Mucosa of gallbladder (tissue), 1 donor: Measurements from ENCODE around the gene DYNC1LI2. TPM values are rescaled to one million over a fixed set of nuclear protein-coding genes. Genes with fewer than 3 reads are reported as not detected.

Experiments
- DNase-seq: peaks from one replicate; pipeline ENCODE4 v3.0.0-alpha.2; 2020; ENCODE audit warnings: low spot score
- total RNA-seq: library from RNA; stranded (reverse); gene quantifications from one replicate; pipeline ENCODE4 v1.2.1, GENCODE V29; 2021
- donor health status: DM: no; HTN: no; CAD: no.

The DYNC1LI2 gene
- total RNA-seq, 1 donor from 2014 or later = 151 TPM

DNA sequence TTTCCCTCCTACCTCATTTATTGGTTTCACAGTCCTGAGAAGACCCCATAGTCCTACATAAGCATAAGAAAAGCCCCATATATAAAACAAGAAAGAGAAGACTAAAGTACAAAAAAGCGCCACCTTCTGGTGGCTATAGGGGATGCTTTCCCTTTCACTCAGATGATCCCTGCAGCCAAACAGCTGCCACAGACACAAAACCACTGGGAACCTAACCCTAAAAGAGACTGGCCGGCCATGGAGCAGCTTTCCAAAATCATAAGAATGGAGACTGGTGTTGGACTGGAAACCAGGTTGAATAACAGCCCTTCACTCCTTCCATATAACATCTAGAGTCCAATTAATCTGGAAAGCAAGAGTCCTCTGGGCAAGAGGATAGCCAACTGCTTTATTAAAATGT is 11.4 kb downstream of the DYNC1LI2 start:
- DNase-seq = no peak

- no peak for DNase-seq
Measured at GRCh38 chr16:66735891-66736290, 15.5 kb downstream of the DYNC1LI2 start.

- no peak for DNase-seq
Measured at GRCh38 chr16:66731101-66731500, 20.3 kb downstream of the DYNC1LI2 start.

GRCh38 chr16:66728804-66729203 is 22.6 kb downstream of the DYNC1LI2 start:
- DNase-seq = no peak

- DNase-seq = no peak
Measured at GRCh38 chr16:66728117-66728787, 23.2 kb downstream of the DYNC1LI2 start.

- no peak for DNase-seq
Measured at GRCh38 chr16:66720766-66721165, 30.6 kb downstream of the DYNC1LI2 start.

DNA sequence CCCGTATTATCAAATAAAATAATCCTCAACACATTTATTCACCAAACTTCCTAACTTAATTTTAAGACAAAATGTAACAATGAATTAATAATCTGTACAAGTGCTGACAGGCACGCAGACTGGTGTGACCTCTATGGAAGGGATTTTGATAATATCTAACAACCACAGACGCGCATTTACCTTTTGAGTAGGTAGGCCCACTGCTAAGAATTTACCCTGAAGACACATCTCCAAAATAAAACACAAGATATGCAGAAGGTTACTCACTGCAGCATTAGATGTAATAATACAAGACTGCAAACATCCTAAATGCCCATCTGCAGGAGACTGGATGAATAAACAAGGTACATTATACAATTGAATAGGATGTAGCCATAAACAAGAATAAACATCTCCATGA is 32.2 kb downstream of the DYNC1LI2 start:
- no peak for DNase-seq

- no peak for DNase-seq
Measured at GRCh38 chr16:66717776-66718175, 33.6 kb downstream of the DYNC1LI2 start.

DNA sequence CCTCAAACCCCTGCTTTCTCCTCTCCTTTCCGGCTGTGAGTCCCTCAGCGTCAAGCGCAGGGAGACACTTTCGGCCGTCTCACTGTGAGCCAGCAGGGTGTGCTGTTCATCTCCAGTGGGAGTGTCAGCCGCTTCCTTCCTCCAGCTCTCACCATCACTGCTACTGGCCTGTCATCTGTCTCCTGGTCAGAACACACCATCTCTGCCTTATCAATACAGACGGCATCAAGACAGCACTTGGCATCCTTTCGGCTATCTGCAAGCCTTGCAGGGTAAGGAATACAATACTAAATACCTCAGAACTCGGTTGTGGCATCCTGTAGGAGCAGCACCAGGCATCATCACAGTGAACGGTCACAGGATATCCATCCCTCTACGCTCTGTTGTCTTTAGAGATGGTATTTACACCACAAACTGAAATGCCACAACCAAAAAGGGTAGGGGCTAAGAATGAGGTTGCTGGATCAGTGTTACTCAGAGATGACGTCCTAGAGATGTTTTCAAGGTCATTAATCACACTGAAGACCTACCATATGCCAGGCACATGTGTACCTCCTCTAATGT is 34.2 kb downstream of the DYNC1LI2 start:
- DNase-seq = peak; percentile 14

DNA sequence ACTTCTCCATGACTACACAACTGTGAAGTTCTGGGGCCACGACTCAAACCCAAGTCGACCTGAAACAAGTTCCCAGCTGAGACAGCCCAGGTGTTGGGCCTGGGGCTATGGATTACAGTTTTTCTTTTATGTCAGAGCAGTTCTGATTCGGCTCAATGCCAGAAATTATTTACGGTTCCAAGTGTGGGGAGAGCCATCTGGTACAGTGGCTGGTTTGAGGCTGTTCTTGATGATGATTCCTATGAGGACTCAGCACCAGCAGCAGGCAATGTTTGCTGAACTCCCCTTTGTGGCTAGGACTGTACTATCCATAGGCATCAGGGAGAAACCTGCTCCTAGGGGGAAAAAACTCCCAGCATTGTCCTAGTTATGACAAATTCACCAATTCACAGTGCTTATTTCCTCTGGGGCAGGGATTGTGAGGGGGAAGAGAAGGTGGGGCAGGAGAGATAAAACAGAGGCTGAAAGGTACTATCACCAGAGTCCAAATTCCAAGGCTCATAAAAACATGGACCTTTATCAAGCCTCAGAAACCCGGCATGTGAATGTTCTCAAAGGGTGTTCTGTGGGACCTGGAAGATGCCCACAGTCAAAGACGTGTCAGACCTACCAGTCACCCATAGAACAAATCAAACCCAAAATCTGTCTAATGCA is 36.6 kb downstream of the DYNC1LI2 start:
- no peak for DNase-seq

DNA sequence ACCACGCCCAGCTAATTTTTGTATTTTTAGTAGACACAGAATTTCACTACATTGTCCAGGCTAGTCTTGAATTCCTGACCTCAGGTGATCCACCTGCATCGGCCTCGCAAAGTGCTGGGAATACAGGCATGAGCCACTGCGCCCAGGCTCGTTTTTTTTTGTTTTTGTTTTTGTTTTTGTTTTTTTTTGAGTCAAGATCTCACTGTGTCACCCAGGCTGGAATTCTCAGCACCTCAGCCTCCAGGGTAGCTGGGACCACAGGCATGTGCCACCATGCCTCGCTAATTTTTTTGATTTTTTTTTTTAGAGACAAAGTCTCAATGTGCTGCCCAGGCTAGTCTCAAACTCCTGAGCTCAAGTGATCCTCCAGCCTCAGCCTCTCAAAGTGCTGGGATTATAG is 37.3 kb downstream of the DYNC1LI2 start:
- no peak for DNase-seq

DNA sequence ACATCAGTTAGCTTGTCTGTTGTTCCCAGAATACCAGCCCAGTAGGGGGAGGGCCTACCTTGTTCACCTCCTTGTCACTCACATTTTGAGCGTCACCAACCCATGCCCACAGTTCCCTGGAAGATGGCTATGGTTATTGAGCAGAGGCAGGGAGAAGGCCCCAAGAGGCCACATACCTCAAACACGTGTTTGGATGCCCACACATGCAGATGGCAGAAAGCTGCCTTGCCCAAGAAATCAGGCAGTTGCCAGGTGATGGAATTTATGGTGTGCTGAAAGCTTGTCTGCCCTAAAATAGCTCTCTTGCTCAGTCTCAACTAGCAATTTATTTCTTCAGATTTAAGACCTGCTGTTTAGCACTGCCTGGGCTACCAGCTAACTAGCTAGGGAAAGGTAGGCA is 38.3 kb downstream of the DYNC1LI2 start:
- DNase-seq = no peak

- no peak for DNase-seq
Measured at GRCh38 chr16:66712512-66712911, 38.9 kb downstream of the DYNC1LI2 start.

DNA sequence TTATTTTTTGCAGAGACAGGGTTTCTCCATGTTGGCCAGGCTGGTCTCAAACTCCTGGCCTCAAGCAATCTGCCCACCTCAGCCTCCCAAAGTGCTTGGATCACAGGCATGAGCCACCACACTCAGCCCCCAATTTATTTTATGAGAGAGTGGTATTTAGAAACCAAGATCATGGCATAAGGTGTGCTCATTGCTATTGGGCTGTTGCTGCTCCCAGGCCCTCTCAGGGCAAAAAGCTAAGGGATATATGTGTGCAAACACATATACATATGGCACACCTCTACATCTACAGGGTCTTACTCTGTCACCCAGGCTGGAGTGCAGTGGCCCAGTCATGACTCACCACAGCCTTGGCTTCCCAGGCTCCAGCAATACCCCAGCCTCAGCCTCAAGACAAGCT is 39.8 kb downstream of the DYNC1LI2 start:
- DNase-seq = no peak

DNA sequence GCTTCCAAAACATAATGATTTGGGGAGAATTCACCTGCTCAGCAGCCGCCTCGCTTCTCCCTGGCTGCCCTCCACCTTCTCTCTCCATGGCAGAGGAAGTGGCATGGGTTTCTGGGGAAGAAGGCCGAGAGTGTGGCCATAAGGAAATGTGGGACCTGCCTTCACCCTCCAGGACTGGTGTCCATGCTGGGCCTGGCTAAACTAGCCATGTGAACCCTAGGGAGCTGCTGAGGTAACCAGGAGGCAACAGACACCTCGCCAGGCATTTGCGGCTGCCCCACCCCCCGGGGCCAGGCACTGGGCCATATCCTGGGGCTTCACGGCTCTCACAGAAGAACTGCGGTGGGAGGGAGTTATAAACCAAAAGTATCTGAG is 44.9 kb downstream of the DYNC1LI2 start:
- no peak for DNase-seq

DNA sequence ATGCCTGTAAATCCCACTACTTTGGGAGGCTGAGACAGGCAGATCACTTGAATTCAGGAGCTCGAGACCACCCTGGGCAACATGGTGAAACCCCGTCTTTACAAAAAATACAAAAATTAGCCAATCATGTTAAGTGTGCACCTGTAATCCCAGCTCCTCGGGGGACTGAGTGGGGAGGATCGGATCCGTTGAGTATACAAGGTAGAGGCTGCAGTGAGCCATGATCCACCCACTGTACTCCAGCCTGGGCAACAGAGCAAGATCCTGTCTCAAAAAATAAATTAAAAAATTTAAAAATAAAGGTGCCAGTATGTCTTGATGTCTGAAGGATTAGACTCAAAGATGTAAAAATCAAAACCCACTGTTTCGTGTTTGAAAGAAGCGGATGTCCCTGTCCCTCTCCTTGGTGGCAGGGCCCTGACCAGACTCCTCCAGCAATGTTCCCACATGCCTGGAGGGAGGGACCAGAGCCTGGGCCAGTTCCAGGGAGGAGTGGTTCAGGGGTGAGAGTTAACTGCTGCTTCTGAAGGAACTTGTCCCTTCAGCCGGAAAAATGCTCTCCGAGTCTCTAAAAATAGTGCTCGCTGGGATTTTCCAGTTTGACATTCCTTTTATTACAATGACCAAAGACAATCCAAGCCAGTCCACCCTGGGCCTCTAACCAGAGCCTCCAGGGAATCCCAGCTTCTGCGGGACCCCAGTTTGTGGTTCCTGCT is 45.5 kb downstream of the DYNC1LI2 start:
- DNase-seq = peak; percentile 43

DNA sequence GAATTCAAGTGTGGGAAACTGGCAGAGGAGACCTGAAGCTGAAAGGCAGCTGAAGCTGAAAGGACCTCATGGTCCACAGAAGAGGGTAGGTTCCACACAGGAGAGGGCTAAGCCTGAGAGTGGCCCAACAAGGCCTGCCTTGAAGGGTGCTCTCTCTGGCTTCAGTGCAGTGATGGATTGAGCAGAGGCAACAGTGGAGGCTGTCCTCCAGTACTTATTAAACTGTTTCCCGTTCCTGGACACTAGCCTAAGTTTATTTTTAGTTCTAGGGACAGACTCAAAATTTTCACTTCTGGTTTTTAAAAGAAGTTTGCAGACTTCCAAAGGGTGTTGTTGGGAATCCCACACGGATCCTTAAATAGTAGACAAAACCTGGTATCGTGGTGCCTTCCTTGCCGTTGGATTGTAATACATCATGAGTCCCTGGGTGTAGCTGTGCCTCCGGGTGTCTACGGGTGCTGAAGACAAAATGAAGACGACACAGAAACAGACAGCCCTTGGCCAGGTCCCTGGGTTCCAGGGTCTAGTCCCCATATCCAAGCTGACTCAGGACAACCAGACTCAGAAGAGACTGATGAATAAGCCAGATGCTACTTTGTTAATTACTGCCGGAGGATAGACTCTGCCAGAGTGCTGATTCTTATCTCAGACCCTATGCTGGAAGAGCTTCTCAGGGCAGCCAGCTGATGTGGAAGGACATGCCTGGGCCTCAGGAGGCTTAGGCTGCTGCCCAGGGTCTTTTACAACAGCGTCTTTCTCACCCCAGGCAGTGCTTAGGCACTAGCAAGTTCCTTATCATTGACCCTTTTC is 47.8 kb downstream of the DYNC1LI2 start:
- DNase-seq = no peak

GRCh38 chr16:66701516-66701915 is 49.9 kb downstream of the DYNC1LI2 start:
- no peak for DNase-seq

- DNase-seq = no peak
Measured at GRCh38 chr16:66701026-66701425, 50.4 kb downstream of the DYNC1LI2 start.

GRCh38 chr16:66699898-66700297 is 51.5 kb downstream of the DYNC1LI2 start:
- DNase-seq = no peak

DNA sequence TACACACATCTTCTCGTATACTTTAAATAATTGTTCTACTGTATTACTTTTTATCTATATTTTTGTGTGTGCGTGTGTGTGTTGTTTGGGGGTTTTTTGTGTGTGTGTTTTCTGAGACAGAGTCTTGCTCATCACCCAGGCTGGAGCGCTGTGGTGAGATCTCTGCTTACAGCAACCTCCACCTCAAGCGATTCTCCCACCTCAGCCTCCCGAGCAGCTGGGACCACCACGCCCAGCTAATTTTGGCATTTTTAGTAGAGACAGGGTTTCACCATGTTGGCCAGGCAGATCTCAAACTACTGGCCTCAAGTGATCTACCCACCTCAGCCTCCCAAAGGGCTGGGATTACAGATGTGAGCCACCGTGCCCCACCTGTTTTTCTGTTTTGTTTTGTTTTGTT is 53.4 kb downstream of the DYNC1LI2 start:
- no peak for DNase-seq
